Smooth muscle cell (in vitro differentiated cells): ENCODE data around the gene WHRN. TPM values are rescaled to one million over a fixed set of nuclear protein-coding genes. Genes with fewer than 3 reads are reported as not detected.

Experiments
- DNase-seq: peaks from one replicate; lab custom pipeline; 2025; ENCODE audit not compliant: unreplicated experiment; lab: John Stamatoyannopoulos, UW
- H2AFZ ChIP-seq: fragments of 200-600 bp; sonication (generic); 2 replicates; pipeline ENCODE4 v1.6.0; 2016; ENCODE audit warnings: antibody characterized with exemption, low read depth, mild to moderate bottlenecking
- H3F3A ChIP-seq: fragments of 200-600 bp; sonication (generic); 2 replicates; pipeline ENCODE4 v1.6.0; 2017; ENCODE audit warnings: antibody characterized with exemption, low read depth
- H3K27ac ChIP-seq: fragments of 200-600 bp; sonication (generic); 2 replicates; pipeline ENCODE4 v1.5.1; 2016; ENCODE audit warnings: low read depth, mild to moderate bottlenecking
- H3K27me3 ChIP-seq: fragments of 200-600 bp; sonication (generic); 2 replicates; pipeline ENCODE4 v1.6.1; 2016; ENCODE audit warnings: low read depth, mild to moderate bottlenecking
- H3K36me3 ChIP-seq: fragments of 200-600 bp; sonication (generic); 2 replicates; pipeline ENCODE4 v1.5.1; 2016; ENCODE audit warnings: low read depth
- H3K4me1 ChIP-seq: fragments of 200-600 bp; sonication (generic); 2 replicates; pipeline ENCODE4 v1.5.1; 2016; ENCODE audit warnings: low read depth
- H3K4me2 ChIP-seq: fragments of 200-600 bp; sonication (generic); 2 replicates; pipeline ENCODE4 v1.6.0; 2016; ENCODE audit warnings: mild to moderate bottlenecking
- H3K4me3 ChIP-seq: fragments of 200-600 bp; sonication (generic); 2 replicates; pipeline ENCODE4 v1.5.1; 2016; ENCODE audit warnings: mild to moderate bottlenecking
- H3K79me2 ChIP-seq: fragments of 200-600 bp; sonication (generic); 2 replicates; pipeline ENCODE4 v1.6.0; 2016; ENCODE audit warnings: low read depth, mild to moderate bottlenecking
- H3K9ac ChIP-seq: fragments of 200-600 bp; sonication (generic); 2 replicates; pipeline ENCODE4 v1.6.0; 2016; ENCODE audit warnings: low read depth
- H3K9me3 ChIP-seq: fragments of 200-600 bp; sonication (generic); replicated peaks from 2 replicates; pipeline ENCODE4 v1.5.1; 2016; ENCODE audit warnings: low read depth
- H4K20me1 ChIP-seq: fragments of 200-600 bp; sonication (generic); 2 replicates; pipeline ENCODE4 v1.6.0; 2016; ENCODE audit warnings: low read depth
- CTCF ChIP-seq: fragments of 200-600 bp; sonication (generic); IDR thresholded peaks from 2 replicates; pipeline ENCODE4 v1.5.1; 2017; ENCODE audit warnings: borderline replicate concordance, mild to moderate bottlenecking, antibody characterized with exemption; ENCODE audit not compliant: insufficient read depth, poor library complexity, severe bottlenecking
- WGBS: methylation state at CpG from one replicate; pipeline ENCODE4 v1.1.7; 2016; ENCODE audit warnings: low lambda C conversion rate; 5-methylcytosine and 5-hydroxymethylcytosine counted together
- polyA plus RNA-seq: library from polyadenylated mRNA; unstranded; fragments of >200 nt; fragmentation: Nextera tagmentation; extraction: Ambion mirVana; gene quantifications from 2 replicates; pipeline ENCODE4 v1.2.1, GENCODE V29; 2016
- total RNA-seq: library from RNA; depleted of rRNA; stranded (reverse); fragments of >200 nt; gene quantifications from 2 replicates; pipeline ENCODE4 v1.2.3, GENCODE V29; 2014

The WHRN gene
- total and polyA plus RNA-seq, 2 experiments from 2014 or later, result 3.6 to 12.9 TPM

- no peak for DNase-seq
- H2AFZ ChIP-seq, result no peak overlapping the region
- no peaks in the 10 kb centered on the region for H3K27me3 ChIP-seq
- no peak overlapping the region for H3K4me3 ChIP-seq
- no peak overlapping the region for H3K9ac ChIP-seq
- peaks cover 12% of the 10 kb centered on the region for H3K4me1 ChIP-seq
- no peaks in the 10 kb centered on the region for H3K36me3 ChIP-seq
- H3F3A ChIP-seq, result peaks cover 4% of the 10 kb centered on the region
- H3K4me2 ChIP-seq, result no peak overlapping the region
- no peaks in the 10 kb centered on the region for H3K79me2 ChIP-seq
- H3K9me3 ChIP-seq, result no peaks in the 10 kb centered on the region
- WGBS, result 93% methylated on average over 5 of the region's 5 CpGs
- no peaks in the 10 kb centered on the region for H4K20me1 ChIP-seq
- H3K27ac ChIP-seq, result no peak overlapping the region
- no peak for TF ChIP-seq CTCF
Measured at GRCh38 chr9:114409842-114410241, 95.4 kb downstream of the WHRN start.

GRCh38 chr9:114409103-114409780 lies 96.0 kb downstream of the WHRN start:
- WGBS, result 58% methylated on average over 11 of the region's 11 CpGs
- Histone ChIP-seq H3K36me3 (no peaks in the 10 kb centered on the region), H3K4me1 (peaks cover 10% of the 10 kb centered on the region), H3K27me3 (no peaks in the 10 kb centered on the region), H4K20me1 (no peaks in the 10 kb centered on the region), H3F3A (peaks cover 4% of the 10 kb centered on the region), H3K9me3 (no peaks in the 10 kb centered on the region), H3K79me2 (no peaks in the 10 kb centered on the region), H3K4me3 (no peak overlapping the region), H3K4me2 (no peak overlapping the region), H3K27ac (no peak overlapping the region), H3K9ac (no peak overlapping the region), H2AFZ (no peak overlapping the region)
- TF ChIP-seq CTCF, result no peak
- no peak for DNase-seq

GRCh38 chr9:114408645-114409044 lies 96.6 kb downstream of the WHRN start:
- peaks cover 4% of the 10 kb centered on the region for H3K4me1 ChIP-seq
- DNase-seq, result no peak
- H3K79me2 ChIP-seq, result no peaks in the 10 kb centered on the region
- no peak overlapping the region for H3K4me3 ChIP-seq
- no peak for TF ChIP-seq CTCF
- no peak overlapping the region for H3K9ac ChIP-seq
- 94% methylated on average over 7 of the region's 7 CpGs for WGBS
- H2AFZ ChIP-seq, result no peak overlapping the region
- peaks cover 4% of the 10 kb centered on the region for H3F3A ChIP-seq
- no peak overlapping the region for H3K27ac ChIP-seq
- H3K9me3 ChIP-seq, result no peaks in the 10 kb centered on the region
- H4K20me1 ChIP-seq, result no peaks in the 10 kb centered on the region
- H3K27me3 ChIP-seq, result no peaks in the 10 kb centered on the region
- H3K36me3 ChIP-seq, result no peaks in the 10 kb centered on the region
- H3K4me2 ChIP-seq, result no peak overlapping the region

DNA sequence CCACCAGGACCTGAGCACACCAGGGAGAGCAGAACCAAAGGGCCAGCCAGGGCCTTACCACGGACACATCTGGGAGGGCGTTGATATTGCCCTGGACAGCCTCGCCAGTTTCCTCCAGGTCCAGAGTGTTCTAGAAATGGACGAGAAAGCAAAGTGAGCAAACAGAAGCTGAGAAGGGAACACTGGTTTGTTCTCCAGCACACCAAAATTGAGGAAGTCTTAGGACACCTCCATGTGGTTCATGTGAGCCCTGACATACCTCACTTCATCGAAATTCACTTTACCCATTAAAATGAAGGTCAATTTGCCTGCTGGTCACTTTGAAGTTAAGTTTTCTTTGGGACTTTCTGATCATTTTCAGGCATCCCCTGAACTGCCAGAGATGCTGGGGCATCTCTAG lies 97.4 kb downstream of the WHRN start:
- Histone ChIP-seq H3K27ac (no peak overlapping the region), H3K4me3 (no peak overlapping the region), H3K9ac (no peak overlapping the region), H2AFZ (no peak overlapping the region), H3K9me3 (no peaks in the 10 kb centered on the region), H3K36me3 (no peaks in the 10 kb centered on the region), H4K20me1 (no peaks in the 10 kb centered on the region), H3K4me2 (no peak overlapping the region), H3K4me1 (no peaks in the 10 kb centered on the region), H3K79me2 (no peaks in the 10 kb centered on the region), H3K27me3 (no peaks in the 10 kb centered on the region), H3F3A (peaks cover under 1% of the 10 kb centered on the region)
- TF ChIP-seq CTCF, result no peak
- WGBS, result 72% methylated on average over 5 of the region's 5 CpGs
- no peak for DNase-seq
